HepG2 (cell line): ENCODE data around the gene KANSL3. TPM values are rescaled to one million over a fixed set of nuclear protein-coding genes. Genes with fewer than 3 reads are reported as not detected.

ENCODE experiments used
- ARID2 ChIP-seq: sonication (generic); formaldehyde crosslinking; IDR thresholded peaks from 2 replicates; pipeline ENCODE4 v1.8.1; 2022; ENCODE audit warnings: mild to moderate bottlenecking, missing genetic modification reagents, borderline replicate concordance
- ATF5 ChIP-seq: sonication (generic); formaldehyde crosslinking; IDR thresholded peaks from 2 replicates; pipeline ENCODE4 v1.4.0; 2020; ENCODE audit warnings: mild to moderate bottlenecking, low read depth, missing genetic modification reagents
- BCLAF1 ChIP-seq: fragments of 450-650 bp; IDR thresholded peaks from 2 replicates; pipeline ENCODE4 v1.6.1; 2017; ENCODE audit warnings: mild to moderate bottlenecking
- GABPB1 ChIP-seq: IDR thresholded peaks from 2 replicates; pipeline ENCODE4 v1.6.1; 2016; ENCODE audit warnings: mild to moderate bottlenecking, missing genetic modification reagents, moderate library complexity, missing compliant biosample characterization
- ISL2 ChIP-seq: sonication (generic); formaldehyde crosslinking; IDR thresholded peaks from 2 replicates; pipeline ENCODE4 v1.5.0; 2020; ENCODE audit warnings: missing genetic modification reagents
- LBX2 ChIP-seq: sonication (generic); formaldehyde crosslinking; IDR thresholded peaks from 2 replicates; pipeline ENCODE4 v1.5.0; 2020; ENCODE audit warnings: missing genetic modification reagents, mild to moderate bottlenecking, borderline replicate concordance
- PHF8 ChIP-seq: sonication (generic); formaldehyde crosslinking; IDR thresholded peaks from 2 replicates; pipeline ENCODE4 v1.5.0; 2020; ENCODE audit warnings: missing genetic modification reagents
- RXRA ChIP-seq: sonication (generic); formaldehyde crosslinking; IDR thresholded peaks from 2 replicates; pipeline ENCODE4 v1.5.1; 2020; ENCODE audit warnings: missing genetic modification reagents
- STAG1 ChIP-seq: sonication (generic); formaldehyde crosslinking; IDR thresholded peaks from 2 replicates; pipeline ENCODE4 v1.4.0; 2020; ENCODE audit warnings: missing genetic modification reagents
- TAF15 ChIP-seq: fragments of 200-400 bp; formaldehyde crosslinking; IDR thresholded peaks from one replicate; pipeline ENCODE4 v1.6.1; 2018; ENCODE audit warnings: mild to moderate bottlenecking, low read depth, low read length; ENCODE audit not compliant: poor library complexity, severe bottlenecking
- THAP8 ChIP-seq: sonication (generic); formaldehyde crosslinking; IDR thresholded peaks from 2 replicates; pipeline ENCODE4 v1.5.1; 2020; ENCODE audit warnings: missing genetic modification reagents, mild to moderate bottlenecking, borderline replicate concordance
- THRA ChIP-seq: sonication (generic); formaldehyde crosslinking; IDR thresholded peaks from 2 replicates; pipeline ENCODE4 v1.4.0; 2020; ENCODE audit warnings: missing genetic modification reagents, borderline replicate concordance
- ZNF143 ChIP-seq: sonication (generic); formaldehyde crosslinking; IDR thresholded peaks from 2 replicates; pipeline ENCODE4 v1.4.0; 2020; ENCODE audit warnings: missing genetic modification reagents
- ZNF224 ChIP-seq: sonication (generic); formaldehyde crosslinking; IDR thresholded peaks from 2 replicates; pipeline ENCODE4 v1.5.0; 2020; ENCODE audit warnings: mild to moderate bottlenecking, missing genetic modification reagents
- ZNF570 ChIP-seq: sonication (generic); formaldehyde crosslinking; IDR thresholded peaks from 2 replicates; pipeline ENCODE4 v1.4.0; 2020; ENCODE audit warnings: mild to moderate bottlenecking, missing genetic modification reagents, borderline replicate concordance
- ZNF644 ChIP-seq: IDR thresholded peaks from 2 replicates; pipeline ENCODE4 v1.6.1; 2016; ENCODE audit warnings: low read depth
- ZNF816 ChIP-seq: sonication (generic); formaldehyde crosslinking; IDR thresholded peaks from 2 replicates; pipeline ENCODE4 v1.8.0; 2022; ENCODE audit warnings: missing genetic modification reagents, mild to moderate bottlenecking, borderline replicate concordance
- polyA plus RNA-seq, 8 experiments: library from polyadenylated mRNA; depleted of rRNA in 3 of 8; stranded (reverse) in 7 of 8; unstranded in 1 of 8; fragments of >200 nt; fragmentation: Illumina TruSeq in 4 of 8; extraction: Trizol in 4 of 8; gene quantifications; 2 replicates each; pipeline versions ENCODE4 v1.2.1 to v1.2.3, GENCODE V29; 2011 to 2016; ENCODE audit warnings: low read depth in 4 of 8, missing spikeins in 1 of 8, mixed read lengths in 1 of 8; ENCODE audit not compliant: insufficient read depth in 1 of 8
- total RNA-seq, 5 experiments: library from RNA; depleted of rRNA; stranded (reverse); fragments of >200 nt; fragmentation: Illumina TruSeq; extraction: Trizol; gene quantifications; 2 replicates each; pipeline ENCODE4 v1.2.3, GENCODE V29; 2016; ENCODE audit warnings: low read depth in 1 of 5
- TF ChIP-seq, protein P1 (sequence below): IDR thresholded peaks from 2 replicates; pipeline ENCODE4 v1.4.0; 2020; ENCODE audit warnings: mild to moderate bottlenecking, missing genetic modification reagents

KANSL3 gene
- total and polyA plus RNA-seq, 2 of the 13 experiments (the other 11 are each of a cell fraction or from before 2014, with no cell fraction given), result 20.8 to 37.3 TPM

- TF ChIP-seq BCLAF1 (no peak), THAP8 (CRISPR knock-in tag) (no peak), THRA (CRISPR knock-in tag) (peak; percentile 65; the same call in 1 of the 2 replicates), STAG1 (CRISPR knock-in tag) (peak; percentile 33; the same call in 1 of the 2 replicates), ZNF224 (CRISPR knock-in tag) (peak; percentile 60; the same call in 1 of the 2 replicates), ISL2 (peak; percentile 67; the same call in 1 of the 2 replicates), ZNF570 (no peak), ZNF644 (CRISPR knock-in tag) (peak; percentile 99), RXRA (CRISPR knock-in tag) (peak; percentile 96), ARID2 (CRISPR knock-in tag) (no peak), PHF8 (CRISPR knock-in tag) (no peak), ZNF816 (peak; percentile 88; the same call in 1 of the 2 replicates), LBX2 (CRISPR knock-in tag) (no peak), TAF15 (no peak), ATF5 (CRISPR knock-in tag) (no peak), GABPB1 (CRISPR knock-in tag) (peak; percentile 71), ZNF143 (peak; percentile 60; the same call in 1 of the 2 replicates)
- TF ChIP-seq, protein P1, sequence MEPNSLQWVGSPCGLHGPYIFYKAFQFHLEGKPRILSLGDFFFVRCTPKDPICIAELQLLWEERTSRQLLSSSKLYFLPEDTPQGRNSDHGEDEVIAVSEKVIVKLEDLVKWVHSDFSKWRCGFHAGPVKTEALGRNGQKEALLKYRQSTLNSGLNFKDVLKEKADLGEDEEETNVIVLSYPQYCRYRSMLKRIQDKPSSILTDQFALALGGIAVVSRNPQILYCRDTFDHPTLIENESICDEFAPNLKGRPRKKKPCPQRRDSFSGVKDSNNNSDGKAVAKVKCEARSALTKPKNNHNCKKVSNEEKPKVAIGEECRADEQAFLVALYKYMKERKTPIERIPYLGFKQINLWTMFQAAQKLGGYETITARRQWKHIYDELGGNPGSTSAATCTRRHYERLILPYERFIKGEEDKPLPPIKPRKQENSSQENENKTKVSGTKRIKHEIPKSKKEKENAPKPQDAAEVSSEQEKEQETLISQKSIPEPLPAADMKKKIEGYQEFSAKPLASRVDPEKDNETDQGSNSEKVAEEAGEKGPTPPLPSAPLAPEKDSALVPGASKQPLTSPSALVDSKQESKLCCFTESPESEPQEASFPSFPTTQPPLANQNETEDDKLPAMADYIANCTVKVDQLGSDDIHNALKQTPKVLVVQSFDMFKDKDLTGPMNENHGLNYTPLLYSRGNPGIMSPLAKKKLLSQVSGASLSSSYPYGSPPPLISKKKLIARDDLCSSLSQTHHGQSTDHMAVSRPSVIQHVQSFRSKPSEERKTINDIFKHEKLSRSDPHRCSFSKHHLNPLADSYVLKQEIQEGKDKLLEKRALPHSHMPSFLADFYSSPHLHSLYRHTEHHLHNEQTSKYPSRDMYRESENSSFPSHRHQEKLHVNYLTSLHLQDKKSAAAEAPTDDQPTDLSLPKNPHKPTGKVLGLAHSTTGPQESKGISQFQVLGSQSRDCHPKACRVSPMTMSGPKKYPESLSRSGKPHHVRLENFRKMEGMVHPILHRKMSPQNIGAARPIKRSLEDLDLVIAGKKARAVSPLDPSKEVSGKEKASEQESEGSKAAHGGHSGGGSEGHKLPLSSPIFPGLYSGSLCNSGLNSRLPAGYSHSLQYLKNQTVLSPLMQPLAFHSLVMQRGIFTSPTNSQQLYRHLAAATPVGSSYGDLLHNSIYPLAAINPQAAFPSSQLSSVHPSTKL (CRISPR knock-in tag), result peak; percentile 92
Measured at GRCh38 chr2:96556441-96557330, 81.4 kb downstream of the KANSL3 start (continued).
